ENCODE results near the gene MAP3K6.

MAP3K6 gene

GRCh38 chr1:27366113-27366410, 699 bp downstream of the MAP3K6 start:
- DNase-seq (ENCODE audit: low spot score), result peak; percentile 77
- in situ Hi-C loops (cut with MboI; ENCODE audit: low sequenced_read_pairs, unreplicated experiment), result no loop called here
- TF ChIP-seq, protein P1, sequence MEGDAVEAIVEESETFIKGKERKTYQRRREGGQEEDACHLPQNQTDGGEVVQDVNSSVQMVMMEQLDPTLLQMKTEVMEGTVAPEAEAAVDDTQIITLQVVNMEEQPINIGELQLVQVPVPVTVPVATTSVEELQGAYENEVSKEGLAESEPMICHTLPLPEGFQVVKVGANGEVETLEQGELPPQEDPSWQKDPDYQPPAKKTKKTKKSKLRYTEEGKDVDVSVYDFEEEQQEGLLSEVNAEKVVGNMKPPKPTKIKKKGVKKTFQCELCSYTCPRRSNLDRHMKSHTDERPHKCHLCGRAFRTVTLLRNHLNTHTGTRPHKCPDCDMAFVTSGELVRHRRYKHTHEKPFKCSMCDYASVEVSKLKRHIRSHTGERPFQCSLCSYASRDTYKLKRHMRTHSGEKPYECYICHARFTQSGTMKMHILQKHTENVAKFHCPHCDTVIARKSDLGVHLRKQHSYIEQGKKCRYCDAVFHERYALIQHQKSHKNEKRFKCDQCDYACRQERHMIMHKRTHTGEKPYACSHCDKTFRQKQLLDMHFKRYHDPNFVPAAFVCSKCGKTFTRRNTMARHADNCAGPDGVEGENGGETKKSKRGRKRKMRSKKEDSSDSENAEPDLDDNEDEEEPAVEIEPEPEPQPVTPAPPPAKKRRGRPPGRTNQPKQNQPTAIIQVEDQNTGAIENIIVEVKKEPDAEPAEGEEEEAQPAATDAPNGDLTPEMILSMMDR (IDR thresholded peaks at IDR 0.05; ENCODE audit: borderline replicate concordance, control extremely low read depth, extremely low read depth, insufficient read depth, missing control alignments), result no peak

GRCh38 chr1:27365372-27366112, 1.2 kb downstream of the MAP3K6 start:
- DNase-seq (ENCODE audit: low spot score), result peak; percentile 97
- TF ChIP-seq, protein P1 (IDR thresholded peaks at IDR 0.05; ENCODE audit: borderline replicate concordance, control extremely low read depth, extremely low read depth, insufficient read depth, missing control alignments), result no peak
- in situ Hi-C loops (cut with MboI; ENCODE audit: low sequenced_read_pairs, unreplicated experiment), result no loop called here

DNA sequence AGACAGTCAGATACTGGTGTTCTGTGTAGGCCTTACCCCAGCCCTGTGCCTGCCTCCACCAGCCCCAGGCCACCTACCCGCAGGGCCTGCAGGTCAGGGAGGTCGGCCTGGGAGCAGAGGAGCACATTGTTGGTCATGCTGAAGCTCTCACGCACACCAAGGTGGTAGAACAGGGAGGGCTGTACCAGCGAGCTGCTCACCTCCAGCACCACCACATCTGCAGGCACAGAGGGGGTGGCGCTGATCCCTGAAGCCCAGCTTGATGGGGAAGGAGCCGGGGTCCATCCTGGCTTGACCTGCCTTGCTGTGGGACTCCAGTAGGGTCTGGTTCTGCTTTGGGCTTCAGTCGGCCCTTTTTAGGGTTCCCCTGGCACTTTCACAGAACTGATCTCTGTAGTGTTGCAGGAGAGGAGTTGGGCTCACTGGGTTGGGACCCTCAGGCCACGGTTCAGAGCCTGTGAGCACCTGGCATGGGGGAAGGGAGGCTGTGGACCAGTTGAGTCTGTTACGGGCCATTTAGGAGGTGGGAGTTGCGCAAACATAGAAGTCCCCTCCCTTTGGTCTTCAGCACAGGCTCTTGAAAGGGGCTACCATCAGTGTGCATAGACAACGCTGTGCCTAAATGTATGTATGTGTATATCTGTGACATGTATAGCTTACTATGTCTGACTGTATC, 1.9 kb downstream of the MAP3K6 start:
- in situ Hi-C loops (cut with MboI; ENCODE audit: low sequenced_read_pairs, unreplicated experiment), result no loop called here
- TF ChIP-seq, protein P1 (IDR thresholded peaks at IDR 0.05; ENCODE audit: borderline replicate concordance, control extremely low read depth, extremely low read depth, insufficient read depth, missing control alignments), result no peak
- no peak for DNase-seq (ENCODE audit: low spot score)

DNA sequence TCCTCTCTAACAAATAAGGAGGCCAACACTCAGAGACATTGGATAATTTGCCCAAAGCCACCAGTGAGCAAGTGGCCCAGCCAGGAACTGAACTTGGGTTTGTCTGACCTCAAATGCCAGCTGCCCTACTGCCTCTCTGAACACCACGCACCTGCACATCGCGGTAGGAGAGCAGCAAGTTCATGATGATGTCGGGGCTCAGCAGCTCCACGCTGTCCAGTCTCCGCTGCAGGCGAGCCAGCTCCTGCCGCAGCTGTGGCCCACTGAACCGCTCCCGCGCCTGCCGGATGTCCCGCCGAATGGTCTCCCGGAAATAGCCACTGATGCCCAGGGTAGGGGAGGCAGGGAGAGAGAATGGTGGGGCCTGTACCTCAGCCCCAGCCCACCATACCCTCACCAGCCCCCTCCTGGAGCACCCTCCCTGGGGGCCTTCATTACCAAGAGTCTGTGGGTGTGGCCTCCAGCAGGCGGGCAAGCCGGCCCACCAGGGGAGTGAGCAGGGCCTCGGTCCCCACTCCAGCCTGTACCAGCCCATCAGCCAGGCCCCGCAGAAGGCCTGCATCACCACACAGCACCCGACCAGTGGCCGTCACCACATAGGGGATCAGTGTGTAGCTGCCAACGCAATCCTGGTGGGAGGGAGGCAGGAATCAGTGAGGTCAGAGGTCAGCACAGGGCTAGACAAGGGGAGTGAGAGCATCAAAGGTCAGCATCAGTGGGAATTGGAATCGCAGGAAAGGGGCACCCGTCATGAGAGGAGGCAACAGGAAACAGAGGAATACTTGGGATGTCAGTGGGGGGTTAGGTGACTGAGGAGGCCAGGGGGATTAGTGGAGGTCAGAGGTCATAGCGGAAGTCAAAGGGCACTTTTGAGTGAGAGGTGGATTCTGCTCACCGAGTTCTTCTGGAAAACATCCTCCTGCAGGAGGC, 2.7 kb downstream of the MAP3K6 start:
- TF ChIP-seq, protein P1 (IDR thresholded peaks at IDR 0.05; ENCODE audit: borderline replicate concordance, control extremely low read depth, extremely low read depth, insufficient read depth, missing control alignments), result no peak
- no peak for DNase-seq (ENCODE audit: low spot score)
- in situ Hi-C loops (cut with MboI; ENCODE audit: low sequenced_read_pairs, unreplicated experiment), result no loop called here

DNA sequence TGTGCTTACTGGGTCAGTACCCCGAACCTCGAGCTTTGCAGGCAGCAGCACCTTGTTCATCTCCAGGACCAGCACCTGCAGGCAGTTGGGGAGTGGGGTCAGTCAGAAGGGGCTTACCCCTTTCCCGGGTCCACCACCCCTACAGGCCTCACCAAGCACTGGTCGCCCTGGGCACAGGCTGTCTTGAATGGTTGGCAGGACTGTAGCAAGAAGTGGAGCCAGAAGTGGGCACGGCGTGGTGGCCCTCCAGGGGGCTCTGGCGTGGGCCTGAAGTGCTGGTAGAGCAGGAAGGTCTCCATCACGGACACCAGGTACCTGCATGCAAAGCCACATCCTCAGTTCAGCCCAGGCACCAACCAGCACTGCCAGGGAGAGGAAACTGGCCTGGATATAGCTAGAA, 5.2 kb downstream of the MAP3K6 start:
- TF ChIP-seq, protein P1 (IDR thresholded peaks at IDR 0.05; ENCODE audit: borderline replicate concordance, control extremely low read depth, extremely low read depth, insufficient read depth, missing control alignments), result no peak
- in situ Hi-C loops (cut with MboI; ENCODE audit: low sequenced_read_pairs, unreplicated experiment), result no loop called here
- DNase-seq (ENCODE audit: low spot score), result no peak

GRCh38 chr1:27361044-27361402, 5.7 kb downstream of the MAP3K6 start:
- in situ Hi-C loops (cut with MboI; ENCODE audit: low sequenced_read_pairs, unreplicated experiment), result no loop called here

More at GRCh38 chr1:27361044-27361402, 5.7 kb downstream of the MAP3K6 start:
- TF ChIP-seq, protein P1 (IDR thresholded peaks at IDR 0.05; ENCODE audit: borderline replicate concordance, control extremely low read depth, extremely low read depth, insufficient read depth, missing control alignments), result no peak
- no peak for DNase-seq (ENCODE audit: low spot score)

Data from GM13976 (cell line).